Measurements from ENCODE around the gene RTN4R.

The RTN4R gene

DNA sequence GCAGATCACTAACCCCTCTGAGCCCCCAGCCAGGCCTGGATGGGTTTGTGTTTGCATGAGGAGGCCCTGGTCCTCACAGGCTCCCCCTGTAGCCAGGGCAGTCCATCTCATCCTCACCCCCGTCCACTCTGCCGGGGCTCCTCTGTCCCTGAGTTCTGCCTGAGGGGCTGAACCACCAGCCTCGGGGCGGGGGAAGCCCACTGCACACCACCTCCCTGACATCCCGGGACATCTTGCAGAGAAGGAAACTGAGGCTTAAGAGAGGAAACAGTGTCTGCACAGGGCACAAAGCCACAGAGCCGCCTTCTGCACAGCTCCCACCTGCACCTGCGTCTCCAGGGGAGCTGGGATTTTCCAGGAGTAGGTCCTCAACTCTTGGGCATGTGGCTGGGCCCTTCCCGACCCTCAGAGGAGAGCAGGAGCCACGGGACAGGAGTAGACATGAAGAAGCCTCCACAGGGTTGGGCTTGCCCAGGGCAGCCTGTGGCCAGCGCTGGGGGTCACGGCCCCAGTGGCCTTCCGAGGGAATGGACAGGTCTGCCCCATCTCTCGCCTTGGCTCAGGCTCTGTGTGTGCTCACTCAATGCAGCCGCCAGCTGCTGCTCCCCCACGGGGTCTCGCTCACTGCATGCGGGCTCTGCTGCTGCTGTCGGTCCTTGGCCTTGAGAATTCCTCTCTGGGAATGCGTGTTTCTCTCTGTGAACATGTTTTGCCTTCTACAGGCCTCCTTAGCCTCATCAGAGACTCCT, 71.8 kb downstream of the RTN4R start:
- TF ChIP-seq, protein P1, sequence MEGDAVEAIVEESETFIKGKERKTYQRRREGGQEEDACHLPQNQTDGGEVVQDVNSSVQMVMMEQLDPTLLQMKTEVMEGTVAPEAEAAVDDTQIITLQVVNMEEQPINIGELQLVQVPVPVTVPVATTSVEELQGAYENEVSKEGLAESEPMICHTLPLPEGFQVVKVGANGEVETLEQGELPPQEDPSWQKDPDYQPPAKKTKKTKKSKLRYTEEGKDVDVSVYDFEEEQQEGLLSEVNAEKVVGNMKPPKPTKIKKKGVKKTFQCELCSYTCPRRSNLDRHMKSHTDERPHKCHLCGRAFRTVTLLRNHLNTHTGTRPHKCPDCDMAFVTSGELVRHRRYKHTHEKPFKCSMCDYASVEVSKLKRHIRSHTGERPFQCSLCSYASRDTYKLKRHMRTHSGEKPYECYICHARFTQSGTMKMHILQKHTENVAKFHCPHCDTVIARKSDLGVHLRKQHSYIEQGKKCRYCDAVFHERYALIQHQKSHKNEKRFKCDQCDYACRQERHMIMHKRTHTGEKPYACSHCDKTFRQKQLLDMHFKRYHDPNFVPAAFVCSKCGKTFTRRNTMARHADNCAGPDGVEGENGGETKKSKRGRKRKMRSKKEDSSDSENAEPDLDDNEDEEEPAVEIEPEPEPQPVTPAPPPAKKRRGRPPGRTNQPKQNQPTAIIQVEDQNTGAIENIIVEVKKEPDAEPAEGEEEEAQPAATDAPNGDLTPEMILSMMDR (IDR thresholded peaks at IDR 0.05; ENCODE audit: extremely low read depth, insufficient read depth, missing control alignments): no peak
- in situ Hi-C loops (cut with MboI; ENCODE audit: low pct_unique_long_range_greater_than_20kb, low sequenced_read_pairs, unreplicated experiment): no loop called here
- no peak for DNase-seq (ENCODE audit: low spot score)

DNA sequence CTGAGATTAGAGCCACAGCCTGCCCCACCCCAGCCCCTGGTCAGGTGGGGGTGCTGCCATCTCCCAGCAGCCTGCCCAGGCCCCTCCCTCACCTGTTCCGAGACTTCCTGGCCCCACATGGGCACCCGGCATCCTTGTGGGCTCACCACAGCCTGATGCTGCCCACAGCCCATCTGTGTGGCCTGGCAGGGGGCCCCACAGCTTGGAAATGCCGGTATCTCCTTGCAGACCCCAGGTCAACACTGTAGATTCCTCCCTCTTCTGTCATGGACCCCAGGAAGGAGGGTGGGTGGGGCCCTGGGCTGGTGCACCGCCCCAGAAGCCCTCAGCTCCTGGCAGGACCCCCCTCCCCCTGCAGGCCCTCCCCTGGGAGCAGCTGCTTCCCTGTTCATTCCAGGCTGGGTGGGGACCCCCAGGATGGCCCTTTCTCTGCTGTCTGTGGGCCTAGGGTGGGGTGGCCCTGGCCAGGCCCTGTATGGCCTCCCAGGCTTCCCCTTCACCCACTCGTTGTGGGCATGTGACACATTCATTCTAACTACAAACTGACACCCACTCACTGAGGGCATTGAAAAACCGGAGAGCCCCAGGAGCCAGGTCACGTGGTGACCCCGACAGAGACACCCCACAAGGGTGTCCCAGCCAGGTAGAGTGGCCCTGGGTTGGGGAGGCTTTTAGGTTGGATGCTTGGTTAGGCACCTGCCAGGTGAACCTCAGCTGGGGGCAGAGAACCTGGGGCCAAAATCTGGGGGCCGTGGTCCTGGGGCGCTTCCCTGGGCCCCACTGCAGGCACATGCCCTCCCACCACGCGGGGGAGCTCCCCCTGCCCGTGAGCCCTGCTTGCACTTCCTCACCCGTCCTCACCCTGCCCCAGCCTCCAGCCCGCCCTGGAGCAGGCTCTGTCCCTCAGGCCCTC, 73.2 kb downstream of the RTN4R start:
- in situ Hi-C loops (cut with MboI; ENCODE audit: low pct_unique_long_range_greater_than_20kb, low sequenced_read_pairs, unreplicated experiment): no loop called here
- no peak for DNase-seq (ENCODE audit: low spot score)
- TF ChIP-seq, protein P1 (IDR thresholded peaks at IDR 0.05; ENCODE audit: extremely low read depth, insufficient read depth, missing control alignments): no peak

DNA sequence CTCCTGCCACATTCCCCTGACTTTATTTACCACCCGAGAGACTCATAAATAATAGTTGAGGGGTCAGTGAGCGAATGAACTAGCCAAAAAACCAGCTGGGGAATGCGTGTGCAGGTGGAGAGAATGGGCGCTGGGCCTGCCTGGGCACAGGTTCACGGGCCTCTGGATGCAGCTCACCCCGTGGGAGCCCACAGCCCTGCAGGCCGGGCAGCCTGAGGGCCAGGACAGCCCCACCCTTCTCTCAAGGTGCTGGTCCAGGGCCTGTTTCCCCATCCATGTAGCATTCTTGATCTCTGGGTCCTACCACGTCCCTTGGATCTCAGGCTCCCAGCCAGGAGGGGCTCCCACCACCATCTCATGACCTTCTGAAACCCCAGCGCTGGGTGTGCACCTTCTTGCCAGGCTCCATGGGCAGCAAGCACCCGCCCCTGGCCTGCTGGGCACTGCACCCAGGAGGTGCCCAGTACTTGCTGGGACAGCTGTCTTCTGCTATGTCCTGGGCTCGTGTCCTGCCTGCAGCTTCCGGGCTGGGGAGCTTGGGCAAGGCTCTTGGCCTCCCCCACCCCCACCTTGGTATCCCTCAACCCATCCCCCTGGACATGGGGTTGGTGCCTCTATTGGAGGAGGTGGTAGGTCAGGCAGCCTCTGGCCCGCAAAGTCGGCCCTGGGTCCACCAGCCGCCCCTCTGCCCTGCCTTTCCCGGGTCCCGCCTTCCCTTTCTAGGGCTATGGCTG, 74.2 kb downstream of the RTN4R start:
- in situ Hi-C loops (cut with MboI; ENCODE audit: low pct_unique_long_range_greater_than_20kb, low sequenced_read_pairs, unreplicated experiment): no loop called here
- DNase-seq (ENCODE audit: low spot score): no peak
- TF ChIP-seq, protein P1 (IDR thresholded peaks at IDR 0.05; ENCODE audit: extremely low read depth, insufficient read depth, missing control alignments): no peak

DNA sequence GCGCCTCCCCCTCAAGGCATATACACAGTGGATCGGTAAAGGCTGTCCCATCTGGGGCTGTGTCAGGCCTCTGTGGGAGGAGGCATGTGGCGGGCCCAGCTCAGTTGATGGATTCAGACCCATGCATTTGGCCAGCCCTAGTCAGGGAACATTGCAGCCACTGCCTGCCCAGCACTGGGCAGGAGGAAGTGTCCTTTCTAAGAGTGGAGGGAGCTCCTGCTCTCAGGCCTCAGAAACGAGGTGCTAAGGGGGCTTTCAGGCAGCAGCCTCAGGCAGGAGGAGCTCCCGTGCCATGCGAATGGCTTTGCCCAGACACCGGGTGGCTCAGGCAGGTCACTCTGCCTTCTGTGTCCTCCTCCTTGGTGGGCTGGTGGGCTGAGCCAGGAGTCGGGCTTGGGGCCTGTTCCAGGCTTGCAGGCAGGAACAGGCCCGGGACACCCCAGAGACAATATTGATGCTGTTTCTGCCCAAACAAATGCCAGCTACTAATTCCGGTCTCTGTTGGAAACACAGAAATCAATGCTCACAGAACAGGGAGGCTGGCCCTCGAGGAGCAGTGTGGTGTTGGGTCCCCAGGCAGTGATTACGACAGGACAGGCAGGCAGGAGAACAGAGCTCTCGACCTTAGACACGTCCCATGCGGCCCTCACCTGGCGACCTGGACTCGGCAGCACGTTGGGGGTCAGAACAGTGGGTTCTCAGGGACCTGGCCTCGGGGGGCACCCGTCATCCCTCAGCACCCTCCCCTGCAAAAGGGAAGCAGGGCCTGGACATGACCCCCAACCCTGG, 75.0 kb downstream of the RTN4R start:
- in situ Hi-C loops (cut with MboI; ENCODE audit: low pct_unique_long_range_greater_than_20kb, low sequenced_read_pairs, unreplicated experiment): no loop called here
- no peak for DNase-seq (ENCODE audit: low spot score)
- TF ChIP-seq, protein P1 (IDR thresholded peaks at IDR 0.05; ENCODE audit: extremely low read depth, insufficient read depth, missing control alignments): no peak

DNA sequence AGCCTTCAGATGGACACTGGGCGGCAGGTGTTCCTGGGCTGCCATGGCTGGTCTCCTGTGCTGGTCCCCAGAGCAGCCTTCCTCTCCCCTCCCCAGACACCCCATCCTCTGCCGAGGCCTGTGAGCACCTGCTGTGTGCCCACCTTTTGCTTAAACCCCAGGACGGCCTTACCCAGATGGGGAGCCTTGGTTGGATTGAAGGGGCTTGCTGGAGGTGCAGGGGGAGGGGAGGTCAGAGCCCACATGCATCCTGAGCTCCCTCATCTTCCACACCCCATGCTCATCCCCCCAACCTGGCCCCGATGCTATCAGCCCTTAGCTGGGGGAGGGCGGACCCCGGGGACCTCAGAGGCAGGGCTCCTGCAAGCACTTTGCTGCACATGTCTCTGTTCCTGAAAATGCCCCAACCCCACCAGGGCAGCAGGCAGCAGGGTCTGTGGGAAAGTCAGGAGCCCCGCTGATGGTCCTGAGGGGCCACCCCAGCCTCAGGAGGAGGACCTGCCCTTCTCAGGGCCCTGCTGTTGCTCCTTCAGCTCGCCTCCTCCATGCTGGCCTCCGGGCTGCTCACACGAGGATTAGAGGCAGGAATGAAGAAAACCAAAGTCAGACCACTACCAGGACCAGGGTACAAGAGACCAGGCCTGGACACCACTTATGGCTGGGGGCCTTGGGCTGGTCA, 75.7 kb downstream of the RTN4R start:
- in situ Hi-C loops (cut with MboI; ENCODE audit: low pct_unique_long_range_greater_than_20kb, low sequenced_read_pairs, unreplicated experiment): no loop called here
- DNase-seq (ENCODE audit: low spot score): no peak
- TF ChIP-seq, protein P1 (IDR thresholded peaks at IDR 0.05; ENCODE audit: extremely low read depth, insufficient read depth, missing control alignments): no peak

Measured in GM13977 (cell line).